ENCODE results near the gene SUMO2.

- TF ChIP-seq MAX (IDR thresholded peaks at IDR 0.05), result no peak
- TF ChIP-seq CTCF (IDR thresholded peaks at IDR 0.05 in 2 of 3, conservative IDR thresholded peaks at IDR 0.05 in 1 of 3; ENCODE audit: borderline replicate concordance in 1 of 3, insufficient read depth in 1 of 3, low read depth in 2 of 3, low read length in 2 of 3), result no peak
- TF ChIP-seq POLR2A (IDR thresholded peaks at IDR 0.05; ENCODE audit: borderline replicate concordance, extremely low read depth, insufficient read depth, insufficient read length), result no peak
- TF ChIP-seq EZH2phosphoT487 (IDR thresholded peaks at IDR 0.05; ENCODE audit: borderline replicate concordance), result no peak
- no peak for TF ChIP-seq ZBTB33 (IDR thresholded peaks at IDR 0.05; ENCODE audit: extremely low read depth, insufficient replicate concordance, low read length)
- no peak for TF ChIP-seq EZH2 (IDR thresholded peaks at IDR 0.05)
- TF ChIP-seq POLR2AphosphoS5 (IDR thresholded peaks at IDR 0.05; ENCODE audit: low read depth, low read length), result no peak
- TF ChIP-seq TCF7L2 (IDR thresholded peaks at IDR 0.05; ENCODE audit: borderline replicate concordance, extremely low read depth, insufficient read depth, insufficient read length), result no peak
- TF ChIP-seq CBX3 (IDR thresholded peaks at IDR 0.05; ENCODE audit: low read depth), result no peak
These were observed 66.0 kb downstream of the SUMO2 start for GRCh38 chr17:75116737-75117136.

Data from HCT116 (cell line).